LNCAP (cell line): Measurements from ENCODE around the gene ETFBKMT.

Source experiments
- CTCF ChIP-seq: fragments of 450-650 bp; IDR thresholded peaks from 2 replicates; pipeline ENCODE4 v1.5.1; 2017; ENCODE audit warnings: mild to moderate bottlenecking

ETFBKMT gene

DNA sequence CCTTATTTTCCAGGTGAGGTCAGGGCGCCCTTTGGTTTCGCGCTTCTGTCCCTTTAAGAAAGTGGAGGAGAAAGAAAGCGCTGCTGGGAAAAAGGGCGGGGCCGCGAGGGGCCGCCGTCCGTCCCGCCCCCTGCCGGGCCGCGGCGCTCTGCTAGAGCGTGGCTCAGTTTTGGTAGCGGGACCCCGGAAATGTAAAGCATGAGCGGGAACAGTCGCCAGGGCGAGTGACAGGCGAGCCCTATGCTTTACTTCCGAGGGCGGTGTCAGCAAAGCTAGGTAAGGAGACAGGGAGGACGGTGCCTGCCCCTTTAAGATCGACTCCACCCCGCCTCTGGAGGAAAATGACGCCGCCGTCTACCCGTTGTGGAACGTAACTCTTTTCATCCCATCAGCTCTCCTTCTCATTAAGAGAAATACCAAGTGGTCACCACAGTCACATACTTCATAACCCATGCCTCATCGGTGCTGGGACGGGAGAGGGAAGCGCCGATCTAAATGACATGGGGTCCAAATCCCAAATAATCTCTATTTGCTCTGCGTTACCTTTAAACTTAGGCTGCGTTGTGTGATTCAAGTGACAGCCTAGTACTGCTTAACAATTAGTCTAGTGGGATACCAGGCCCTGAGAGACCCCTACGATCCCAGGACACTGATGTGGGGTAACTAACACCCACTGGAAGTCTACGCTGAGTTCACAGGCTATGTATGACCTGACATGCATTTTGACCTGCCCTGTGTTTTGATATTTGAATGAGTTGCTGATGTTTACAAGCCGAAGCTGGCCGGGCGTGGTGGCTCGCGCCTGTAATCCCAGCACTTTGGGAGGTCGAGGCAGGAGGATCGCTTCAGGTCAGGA is at the start of gene ETFBKMT:
Gene ETFBKMT, plus strand, starts transcription at position 602 of the 856 bp plus-strand sequence. CDS start 2,266 bp downstream, outside the sequence.
- no peak; the same call in 1 of the 2 replicates for TF ChIP-seq CTCF

- no peak for TF ChIP-seq CTCF
These were observed 46.7 kb upstream of the ETFBKMT start for GRCh38 chr12:31612819-31613218.

- no peak for TF ChIP-seq CTCF
These were observed 41.1 kb upstream of the ETFBKMT start for GRCh38 chr12:31618228-31619025.

DNA sequence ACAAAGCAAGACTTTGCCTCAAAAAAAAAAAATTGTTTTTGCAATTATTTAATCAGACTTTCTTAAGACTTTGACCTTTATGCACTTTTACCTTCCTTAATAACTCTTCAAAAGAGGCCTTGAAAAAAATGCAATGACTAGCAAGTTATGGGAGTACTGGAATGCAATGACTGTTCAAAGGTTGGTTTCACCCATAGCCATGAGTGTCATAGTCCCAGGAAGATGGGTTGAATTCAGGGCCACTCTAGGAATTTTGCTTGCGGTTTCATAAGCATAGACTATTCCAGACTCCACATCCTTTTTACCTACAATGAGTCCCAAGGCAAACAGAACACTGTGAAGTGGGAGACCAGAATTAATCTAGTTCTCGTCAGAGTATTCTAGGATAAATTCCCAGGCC is 39.2 kb upstream of the ETFBKMT start:
- no peak for TF ChIP-seq CTCF

- TF ChIP-seq CTCF = no peak
These were observed 37.5 kb upstream of the ETFBKMT start for GRCh38 chr12:31622038-31622437.

GRCh38 chr12:31626270-31626995 is 33.1 kb upstream of the ETFBKMT start:
- TF ChIP-seq CTCF = no peak

GRCh38 chr12:31627456-31628054 is 31.9 kb upstream of the ETFBKMT start:
- no peak for TF ChIP-seq CTCF
